K562 (cell line): ENCODE results near the gene COL23A1. TPM values are rescaled to one million over a fixed set of nuclear protein-coding genes. Genes with fewer than 3 reads are reported as not detected.
A peak's percentile ranks its signal among the peaks of the same experiment; 100 is the strongest.

ENCODE experiments used
- ATAC-seq: fragments of 200-7000 bp; cut with Tn5 transposase; 3 replicates; pipeline ENCODE4 v1.9.1; 2020; ENCODE audit warnings: moderate library complexity
- BruUV-seq: library from RNA; stranded (reverse); fragments of 400-500 nt; replicated peaks from 2 replicates; lab custom pipeline; 2021; lab: Mats Ljungman, UMichigan
- CTCF ChIA-PET: fragments of 300-600 bp; formaldehyde crosslinking; extraction: SDS; loops from one replicate; lab custom pipeline; 2021; ENCODE audit warnings: low intra/inter-chr PET ratio; lab: Yijun Ruan, JAX
- POLR2A ChIA-PET: fragments of 300-600, 350-650 bp; sonication (Branson Sonifier 250); formaldehyde crosslinking; extraction: SDS; loops from one replicate; lab custom pipeline; 2021; ENCODE audit warnings: antibody characterized with exemption, inconsistent platforms; lab: Yijun Ruan, JAX
- DNase-seq, 4 experiments: peaks; one replicate each; pipeline versions ENCODE4 v3.0.0 to v3.0.0-alpha.2; 2011 to 2018; ENCODE audit warnings: low spot score in 3 of 4, mixed read lengths in 3 of 4; ENCODE audit errors: extremely low read depth in 1 of 4
- FAIRE-seq: peaks from 2 replicates; lab custom pipeline; 2011; peaks lifted over from hg19 to GRCh38; lab: Jason Lieb, UNC
- H2AFZ ChIP-seq: 2 replicates; pipeline ENCODE4 v1.6.0; 2011; ENCODE audit warnings: low read depth, low read length, control low read depth, inconsistent platforms
- H3K27ac ChIP-seq: fragments of 200-600 bp; 3 replicates; pipeline ENCODE4 v1.8.0; 2011; ENCODE audit warnings: low read depth, mild to moderate bottlenecking, control low read depth, inconsistent platforms, low read length, moderate library complexity, mixed read lengths; ENCODE audit errors: extremely low read depth
- H3K27me3 ChIP-seq, 2 experiments: fragments of 300-600 bp in 1 of 2; 2 replicates in 1 of 2; 3 replicates in 1 of 2; pipeline versions ENCODE4 v1.6.0 to v1.8.0; 2011; ENCODE audit warnings: inconsistent platforms in 2 of 2, low read length in 2 of 2, mild to moderate bottlenecking in 1 of 2, mixed read lengths in 1 of 2, moderate library complexity in 1 of 2; ENCODE audit not compliant: control insufficient read depth in 2 of 2, insufficient read depth in 2 of 2
- H3K36me3 ChIP-seq: fragments of 300-600 bp; 3 replicates; pipeline ENCODE4 v1.8.0; 2011; ENCODE audit warnings: mild to moderate bottlenecking, low read length, inconsistent platforms; ENCODE audit not compliant: control insufficient read depth, insufficient read depth
- H3K4me1 ChIP-seq, 2 experiments: fragments of 200-600 bp in 1 of 2; replicated peaks in 1 of 2; 2 replicates in 1 of 2; 3 replicates in 1 of 2; pipeline versions ENCODE4 v1.5.1 to v1.8.0; 2011; ENCODE audit warnings: inconsistent platforms in 2 of 2, low read length in 2 of 2, mild to moderate bottlenecking in 1 of 2, mixed read lengths in 1 of 2, moderate library complexity in 1 of 2; ENCODE audit not compliant: control insufficient read depth in 2 of 2, insufficient read depth in 2 of 2
- H3K4me2 ChIP-seq: 2 replicates; pipeline ENCODE4 v1.6.1; 2011; ENCODE audit warnings: low read length, control low read depth, inconsistent platforms, mixed read lengths; ENCODE audit not compliant: insufficient read depth
- H3K4me3 ChIP-seq: fragments of 200-600 bp; sonication (generic), shearing (Covaris generic); 2 replicates; pipeline ENCODE4 v1.5.1; 2016; ENCODE audit warnings: control low read depth, inconsistent platforms
- H3K79me2 ChIP-seq: fragments of 200-600 bp; 3 replicates; pipeline ENCODE4 v1.8.0; 2011; ENCODE audit warnings: low read length, inconsistent platforms; ENCODE audit not compliant: control insufficient read depth, insufficient read depth
- H3K9ac ChIP-seq, 2 experiments: 2 replicates each; pipeline versions ENCODE4 v1.6.0 to v1.6.1; 2011; ENCODE audit warnings: low read depth in 2 of 2, low read length in 2 of 2, control low read depth in 1 of 2, inconsistent platforms in 1 of 2, mild to moderate bottlenecking in 1 of 2, mixed read lengths in 1 of 2; ENCODE audit not compliant: insufficient read depth in 1 of 2
- H3K9me1 ChIP-seq: one replicate; pipeline ENCODE4 v1.6.0; 2011; ENCODE audit warnings: inconsistent platforms, mild to moderate bottlenecking, low read length, moderate library complexity; ENCODE audit not compliant: control insufficient read depth, insufficient read depth
- H3K9me3 ChIP-seq: replicated peaks from 2 replicates; pipeline ENCODE4 v1.5.1; 2011; ENCODE audit warnings: low read depth, low read length, inconsistent platforms; ENCODE audit not compliant: control insufficient read depth, insufficient read depth
- H4K20me1 ChIP-seq: replicated peaks from 2 replicates; pipeline ENCODE4 v1.6.1; 2011; ENCODE audit warnings: low read length, inconsistent platforms, mixed read lengths; ENCODE audit not compliant: control insufficient read depth, insufficient read depth
- CGGBP1 ChIP-seq: fragments of 250-450 bp; sonication (Bioruptor Pico); IDR thresholded peaks from 2 replicates; pipeline ENCODE4 v1.9.0; 2021; ENCODE audit warnings: mild to moderate bottlenecking
- CSDE1 ChIP-seq, 2 experiments: fragments of 450-650 bp; IDR thresholded peaks; 2 replicates each; pipeline ENCODE4 v1.6.1; 2016; ENCODE audit warnings: mild to moderate bottlenecking in 1 of 2
- KDM1A ChIP-seq, 2 experiments: fragments of 450-650 bp; IDR thresholded peaks; 2 replicates each; pipeline ENCODE4 v1.6.1; 2016; ENCODE audit warnings: mild to moderate bottlenecking in 2 of 2
- MED1 ChIP-seq: sonication (generic); formaldehyde crosslinking; IDR thresholded peaks from 2 replicates; pipeline ENCODE4 v1.8.1; 2023; ENCODE audit warnings: missing genetic modification reagents, borderline replicate concordance
- POLR3A ChIP-seq: IDR thresholded peaks from 2 replicates; pipeline ENCODE4 v1.6.1; 2011; ENCODE audit warnings: borderline replicate concordance, mild to moderate bottlenecking, moderate library complexity; ENCODE audit not compliant: insufficient read length, insufficient read depth; ENCODE audit errors: extremely low read depth
- ZNF707 ChIP-seq: fragments of 250-450 bp; sonication (Bioruptor Pico); conservative IDR thresholded peaks from 2 replicates; pipeline ENCODE4 v1.8.0; 2022; ENCODE audit warnings: inconsistent platforms, mild to moderate bottlenecking, moderate library complexity
- WGBS: fragments of 100-300 bp; shearing (Covaris generic); methylation state at CpG from one replicate; pipeline ENCODE4 v1.1.6; 2016; ENCODE audit warnings: low coverage, mixed read lengths; ENCODE audit not compliant: insufficient coverage; ENCODE audit errors: missing lambda C conversion rate; 5-methylcytosine and 5-hydroxymethylcytosine counted together
- in situ Hi-C: fragments of 300-500 bp; cut with MboI; formaldehyde crosslinking; loops from 4 replicates; pipeline ENCODE4 v1.15.0; 2018; ENCODE audit warnings: inconsistent platforms, mixed read lengths
- intact Hi-C: fragments of 100-400 bp; cut with micrococcal nuclease; formaldehyde crosslinking; loops from 2 replicates; pipeline ENCODE4 v1.14.2; 2022
- polyA plus RNA-seq, 8 experiments: library from polyadenylated mRNA; depleted of rRNA in 4 of 8; stranded (reverse) in 5 of 8; unstranded in 3 of 8; fragments of >200 nt; fragmentation: Nextera tagmentation in 2 of 8; fragmentation: Illumina TruSeq in 1 of 8; extraction: Ambion mirVana in 2 of 8; extraction: Trizol in 1 of 8; gene quantifications; 2 replicates each; pipeline versions ENCODE4 v1.2.1 to v1.2.3, GENCODE V29; 2011 to 2014; ENCODE audit warnings: inconsistent platforms in 1 of 8, missing spikeins in 1 of 8
- total RNA-seq, 7 experiments: library from RNA; depleted of rRNA in 6 of 7; stranded (reverse); fragments of >200 nt in 6 of 7; fragmentation: Illumina TruSeq in 2 of 7; extraction: Trizol in 2 of 7; gene quantifications; 2 replicates each; pipeline versions ENCODE4 v1.2.1 to v1.2.3, GENCODE V29; 2011 to 2021; ENCODE audit warnings: low replicate concordance in 1 of 7
- TF ChIP-seq, protein P1 (sequence below): fragments of 150-350 bp; conservative IDR thresholded peaks from 2 replicates; pipeline ENCODE4 v1.6.1; 2014; ENCODE audit warnings: low read length
- TF ChIP-seq, protein P2 (sequence below): sonication (generic); formaldehyde crosslinking; IDR thresholded peaks from 2 replicates; pipeline ENCODE4 v1.9.0; 2022; ENCODE audit warnings: mild to moderate bottlenecking, missing genetic modification reagents

The COL23A1 gene
- total and polyA plus RNA-seq, 9 of the 15 experiments (the other 6 are each of a cell fraction or from before 2014, with no cell fraction given): 0.09 TPM; not detected in 8

GRCh38 chr5:178577944-178578343 is 12.2 kb downstream of the COL23A1 start:
- no peak overlapping the region for H3K4me2 ChIP-seq
- intact Hi-C loops: no loop called here
- peaks cover 6 to 46% of the 10 kb centered on the region in 2 experiments for H3K27me3 ChIP-seq
- FAIRE-seq (no peak), DNase-seq (no peak), ATAC-seq (no peak)
- H3K9me3 ChIP-seq: no peaks in the 10 kb centered on the region
- POLR2A ChIA-PET: interaction anchor here (0.7 kb wide), 1 partner anchor 9 kb away, joined by 3 read pairs; no protein-coding TSS in a partner anchor
- no peaks in the 10 kb centered on the region for H3K9me1 ChIP-seq
- no peak overlapping the region for H3K9ac ChIP-seq
- no peaks in the 10 kb centered on the region for H3K36me3 ChIP-seq
- in situ Hi-C loops: no loop called here
- WGBS: 5% methylated on average over 7 of the region's 7 CpGs
- H3K4me1 ChIP-seq: no peaks in the 10 kb centered on the region; a peak in 1 of 5 replicates
- no peak overlapping the region for H3K4me3 ChIP-seq
- no peaks in the 10 kb centered on the region for H3K79me2 ChIP-seq
- no peaks in the 10 kb centered on the region for H4K20me1 ChIP-seq
- no TSS peak for BruUV-seq
- H2AFZ ChIP-seq: no peak overlapping the region
- no peak overlapping the region for H3K27ac ChIP-seq
- CTCF ChIA-PET: no interaction called here
- no peak for TF ChIP-seq CSDE1 (IDR thresholded peaks at IDR 0.05)
- TF ChIP-seq KDM1A (IDR thresholded peaks at IDR 0.05): peak in 1 of 2 experiments; percentile 95; a peak in 2 of 4 replicates

DNA sequence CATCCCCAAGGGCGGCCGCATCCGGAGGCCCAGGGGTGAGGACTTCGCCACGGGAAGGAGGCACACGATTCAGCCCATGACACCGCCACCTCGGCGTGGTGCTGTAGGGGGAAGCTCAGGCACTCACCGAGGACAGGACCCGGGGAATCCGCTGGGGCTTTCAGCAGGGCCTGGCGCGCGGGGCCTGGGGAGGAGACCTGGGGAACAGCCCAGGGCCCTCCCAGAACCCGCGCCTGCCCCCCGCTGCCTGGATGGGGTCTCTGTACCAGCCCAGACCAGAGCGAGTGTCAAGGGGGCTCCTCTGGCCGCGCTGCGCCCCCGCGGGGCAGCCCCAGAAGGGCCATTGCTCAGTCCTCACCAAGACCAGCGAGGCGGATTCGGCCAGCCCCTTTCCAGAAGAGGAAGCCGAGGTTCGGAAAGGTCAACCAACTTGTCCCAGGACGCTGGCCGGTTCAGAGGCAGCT is 12.8 kb downstream of the COL23A1 start:
- Histone ChIP-seq H3K36me3 (no peaks in the 10 kb centered on the region), H2AFZ (no peak overlapping the region), H3K79me2 (no peaks in the 10 kb centered on the region), H3K4me2 (no peak overlapping the region), H3K27me3 (peaks cover 2 to 42% of the 10 kb centered on the region in 2 experiments; a peak in 4 of 5 replicates), H3K9me1 (no peaks in the 10 kb centered on the region), H3K4me3 (no peak overlapping the region), H3K27ac (no peak overlapping the region), H3K9ac (no peak overlapping the region), H3K9me3 (no peaks in the 10 kb centered on the region), H3K4me1 (no peaks in the 10 kb centered on the region; a peak in 1 of 5 replicates), H4K20me1 (no peaks in the 10 kb centered on the region)
- no TSS peak for BruUV-seq
- intact Hi-C loops: no loop called here
- FAIRE-seq: no peak
- POLR2A ChIA-PET: interaction anchor here (0.7 kb wide), 1 partner anchor 10 kb away, joined by 3 read pairs; no protein-coding TSS in a partner anchor
- CTCF ChIA-PET: no interaction called here
- in situ Hi-C loops: no loop called here
- no peak for ATAC-seq
- no peak for DNase-seq
- WGBS: 38% methylated on average over 15 of the region's 31 CpGs
- TF ChIP-seq CGGBP1 (no peak), ZNF707 (no peak), POLR3A (no peak), MED1 (CRISPR knock-in tag) (no peak)
- TF ChIP-seq, protein P1, sequence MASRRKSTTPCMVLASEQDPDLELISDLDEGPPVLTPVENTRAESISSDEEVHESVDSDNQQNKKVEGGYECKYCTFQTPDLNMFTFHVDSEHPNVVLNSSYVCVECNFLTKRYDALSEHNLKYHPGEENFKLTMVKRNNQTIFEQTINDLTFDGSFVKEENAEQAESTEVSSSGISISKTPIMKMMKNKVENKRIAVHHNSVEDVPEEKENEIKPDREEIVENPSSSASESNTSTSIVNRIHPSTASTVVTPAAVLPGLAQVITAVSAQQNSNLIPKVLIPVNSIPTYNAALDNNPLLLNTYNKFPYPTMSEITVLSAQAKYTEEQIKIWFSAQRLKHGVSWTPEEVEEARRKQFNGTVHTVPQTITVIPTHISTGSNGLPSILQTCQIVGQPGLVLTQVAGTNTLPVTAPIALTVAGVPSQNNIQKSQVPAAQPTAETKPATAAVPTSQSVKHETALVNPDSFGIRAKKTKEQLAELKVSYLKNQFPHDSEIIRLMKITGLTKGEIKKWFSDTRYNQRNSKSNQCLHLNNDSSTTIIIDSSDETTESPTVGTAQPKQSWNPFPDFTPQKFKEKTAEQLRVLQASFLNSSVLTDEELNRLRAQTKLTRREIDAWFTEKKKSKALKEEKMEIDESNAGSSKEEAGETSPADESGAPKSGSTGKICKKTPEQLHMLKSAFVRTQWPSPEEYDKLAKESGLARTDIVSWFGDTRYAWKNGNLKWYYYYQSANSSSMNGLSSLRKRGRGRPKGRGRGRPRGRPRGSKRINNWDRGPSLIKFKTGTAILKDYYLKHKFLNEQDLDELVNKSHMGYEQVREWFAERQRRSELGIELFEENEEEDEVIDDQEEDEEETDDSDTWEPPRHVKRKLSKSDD: no peak
- TF ChIP-seq, protein P2, sequence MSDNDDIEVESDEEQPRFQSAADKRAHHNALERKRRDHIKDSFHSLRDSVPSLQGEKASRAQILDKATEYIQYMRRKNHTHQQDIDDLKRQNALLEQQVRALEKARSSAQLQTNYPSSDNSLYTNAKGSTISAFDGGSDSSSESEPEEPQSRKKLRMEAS (CRISPR knock-in tag): no peak
